Measurements from ENCODE around the gene DCDC1.

Gene DCDC1

GRCh38 chr11:30916764-30917163 is 452.8 kb downstream of the DCDC1 start:
- no peak for DNase-seq (ENCODE audit: low read depth)
- no peak overlapping the region for H3K4me3 ChIP-seq (ENCODE audit: control insufficient read depth, low read depth, low read length)
- no peak for TF ChIP-seq CTCF (IDR thresholded peaks at IDR 0.05; ENCODE audit: control insufficient read depth, insufficient read depth, low read depth, low read length, missing control alignments)

- TF ChIP-seq CTCF (IDR thresholded peaks at IDR 0.05; ENCODE audit: control insufficient read depth, insufficient read depth, low read depth, low read length, missing control alignments): peak; percentile 55
- H3K4me3 ChIP-seq (ENCODE audit: control insufficient read depth, low read depth, low read length): no peak overlapping the region
- DNase-seq (ENCODE audit: low read depth): no peak
These were observed 455.3 kb downstream of the DCDC1 start for GRCh38 chr11:30914143-30914762.

GRCh38 chr11:30911247-30911646 is 458.3 kb downstream of the DCDC1 start:
- TF ChIP-seq CTCF (IDR thresholded peaks at IDR 0.05; ENCODE audit: control insufficient read depth, insufficient read depth, low read depth, low read length, missing control alignments): no peak
- DNase-seq (ENCODE audit: low read depth): no peak
- H3K4me3 ChIP-seq (ENCODE audit: control insufficient read depth, low read depth, low read length): no peak overlapping the region

- TF ChIP-seq CTCF (IDR thresholded peaks at IDR 0.05; ENCODE audit: control insufficient read depth, insufficient read depth, low read depth, low read length, missing control alignments): no peak
- H3K4me3 ChIP-seq (ENCODE audit: control insufficient read depth, low read depth, low read length): no peak overlapping the region
- no peak for DNase-seq (ENCODE audit: low read depth)
These were observed 460.7 kb downstream of the DCDC1 start for GRCh38 chr11:30908857-30909256.

GRCh38 chr11:30908272-30908671 is 461.3 kb downstream of the DCDC1 start:
- no peak for TF ChIP-seq CTCF (IDR thresholded peaks at IDR 0.05; ENCODE audit: control insufficient read depth, insufficient read depth, low read depth, low read length, missing control alignments)
- no peak for DNase-seq (ENCODE audit: low read depth)
- no peak overlapping the region for H3K4me3 ChIP-seq (ENCODE audit: control insufficient read depth, low read depth, low read length)

GRCh38 chr11:30902929-30903328 is 466.6 kb downstream of the DCDC1 start:
- H3K4me3 ChIP-seq (ENCODE audit: control insufficient read depth, low read depth, low read length): no peak overlapping the region
- no peak for TF ChIP-seq CTCF (IDR thresholded peaks at IDR 0.05; ENCODE audit: control insufficient read depth, insufficient read depth, low read depth, low read length, missing control alignments)
- no peak for DNase-seq (ENCODE audit: low read depth)

- no peak overlapping the region for H3K4me3 ChIP-seq (ENCODE audit: control insufficient read depth, low read depth, low read length)
- DNase-seq (ENCODE audit: low read depth): no peak
- TF ChIP-seq CTCF (IDR thresholded peaks at IDR 0.05; ENCODE audit: control insufficient read depth, insufficient read depth, low read depth, low read length, missing control alignments): no peak
These were observed 474.5 kb downstream of the DCDC1 start for GRCh38 chr11:30895046-30895445.
